Esophagus muscularis mucosa (tissue), 4 donors: Measurements from ENCODE around the gene FGFBP2. TPM values are rescaled to one million over a fixed set of nuclear protein-coding genes. Genes with fewer than 3 reads are reported as not detected.

Experiments used
- DNase-seq: peaks from one replicate; pipeline ENCODE4 v3.0.0-alpha.2; 2017; ENCODE audit errors: extremely low spot score
- H3K27ac ChIP-seq, 4 donors: fragments of 200-600 bp; sonication (generic); replicated peaks in 1 of 4; 1 replicate in 3 of 4; 2 replicates in 1 of 4; pipeline ENCODE4 v1.5.1; 2016 to 2019; ENCODE audit warnings: mild to moderate bottlenecking in 1 of 4
- H3K27me3 ChIP-seq, 4 donors: fragments of 200-600 bp; sonication (generic); one replicate each; pipeline versions ENCODE4 v1.5.1 to v1.6.0; 2016 to 2019
- H3K36me3 ChIP-seq, 4 donors: fragments of 200-600 bp; sonication (generic); one replicate each; pipeline ENCODE4 v1.5.1; 2016 to 2019
- H3K4me1 ChIP-seq, 4 donors: fragments of 200-600 bp; sonication (generic); one replicate each; pipeline ENCODE4 v1.5.1; 2016 to 2019
- H3K4me3 ChIP-seq, 4 donors: fragments of 200-600 bp; sonication (generic); 1 replicate in 2 of 4; 2 replicates in 2 of 4; pipeline ENCODE4 v1.5.1; 2016 to 2019; ENCODE audit warnings: mild to moderate bottlenecking in 4 of 4, moderate library complexity in 1 of 4
- H3K9me3 ChIP-seq, 4 donors: fragments of 200-600 bp; sonication (generic); 1 replicate in 3 of 4; 2 replicates in 1 of 4; pipeline ENCODE4 v1.5.1; 2016 to 2019
- CTCF ChIP-seq, 3 experiments: fragments of 200-600 bp in 2 of 3; fragments of 450-650 bp in 1 of 3; sonication (generic) in 2 of 3; IDR thresholded peaks; one replicate each; pipeline ENCODE4 v1.5.1; 2017 to 2019; ENCODE audit warnings: antibody characterized with exemption in 3 of 3, mild to moderate bottlenecking in 2 of 3, moderate library complexity in 1 of 3
- EP300 ChIP-seq: sonication (generic); formaldehyde crosslinking; IDR thresholded peaks from one replicate; pipeline ENCODE4 v1.6.1; 2017; ENCODE audit warnings: antibody characterized with exemption
- POLR2A ChIP-seq: fragments of 450-650 bp; IDR thresholded peaks from one replicate; pipeline ENCODE4 v1.6.1; 2017; ENCODE audit warnings: antibody characterized with exemption, moderate library complexity, mild to moderate bottlenecking, low read depth
- POLR2AphosphoS5 ChIP-seq, 2 donors: sonication (generic); formaldehyde crosslinking; IDR thresholded peaks; one replicate each; pipeline ENCODE4 v1.6.1; 2017; ENCODE audit warnings: antibody characterized with exemption in 2 of 2
- WGBS: methylation state at CpG from one replicate; pipeline ENCODE4 v1.1.5; 2018; 5-methylcytosine and 5-hydroxymethylcytosine counted together
- intact Hi-C: fragments of 100-400 bp; cut with DNase I; formaldehyde crosslinking; loops from one replicate; pipeline ENCODE4 v1.15.1; 2023
- total RNA-seq, 4 donors: library from RNA; depleted of rRNA; stranded (reverse); fragments of >200 nt; gene quantifications; one replicate each; pipeline versions ENCODE4 v1.1.0 to v1.2.1, GENCODE V29; 2016

The FGFBP2 gene
- total RNA-seq, 4 donors from 2014 or later, result 2.8 to 6.7 (median 6.0) TPM

- peaks cover 0 to 8% (median 3%) of the 10 kb centered on the region in 4 donors for H3K9me3 ChIP-seq
- H3K36me3 ChIP-seq, result no peaks in the 10 kb centered on the region
- intact Hi-C loops, result no loop called here
- H3K4me1 ChIP-seq, result no peaks in the 10 kb centered on the region
- H3K27me3 ChIP-seq, result no peaks in the 10 kb centered on the region
- no peak overlapping the region for H3K27ac ChIP-seq
- no peak for DNase-seq
- WGBS, result 89% methylated on average over 5 of the region's 5 CpGs
- no peak for TF ChIP-seq CTCF (IDR thresholded peaks at IDR 0.05)
- TF ChIP-seq EP300, result no peak
- TF ChIP-seq POLR2AphosphoS5 (IDR thresholded peaks at IDR 0.05), result no peak
- TF ChIP-seq POLR2A, result no peak
- no peak overlapping the region for H3K4me3 ChIP-seq
These were observed 2.4 kb upstream of the FGFBP2 start for GRCh38 chr4:15965325-15965724.

GRCh38 chr4:15964159-15964558 is 1.2 kb upstream of the FGFBP2 start:
- 82% methylated on average over 5 of the region's 5 CpGs for WGBS
- H3K36me3 ChIP-seq, result no peaks in the 10 kb centered on the region
- no peak overlapping the region for H3K27ac ChIP-seq
- no peaks in the 10 kb centered on the region for H3K4me1 ChIP-seq
- DNase-seq, result no peak
- H3K4me3 ChIP-seq, result no peak overlapping the region
- intact Hi-C loops, result loop anchor here (5.0 kb wide), 1 partner anchor 38 kb away; no protein-coding TSS in a partner anchor
- no peak for TF ChIP-seq POLR2AphosphoS5 (IDR thresholded peaks at IDR 0.05)
- no peak for TF ChIP-seq POLR2A
- no peak for TF ChIP-seq CTCF (IDR thresholded peaks at IDR 0.05)
- TF ChIP-seq EP300, result no peak
- peaks cover 0 to 8% (median 3%) of the 10 kb centered on the region in 4 donors for H3K9me3 ChIP-seq
- no peaks in the 10 kb centered on the region for H3K27me3 ChIP-seq

- no peak for DNase-seq
- no peaks in the 10 kb centered on the region for H3K4me1 ChIP-seq
- peaks cover 0 to 8% (median 3%) of the 10 kb centered on the region in 4 donors for H3K9me3 ChIP-seq
- no peaks in the 10 kb centered on the region for H3K36me3 ChIP-seq
- intact Hi-C loops, result loop anchor here (5.0 kb wide), 1 partner anchor 39 kb away; no protein-coding TSS in a partner anchor
- no peak for TF ChIP-seq POLR2A
- no peak for TF ChIP-seq EP300
- no peak for TF ChIP-seq POLR2AphosphoS5 (IDR thresholded peaks at IDR 0.05)
- TF ChIP-seq CTCF (IDR thresholded peaks at IDR 0.05), result no peak
- H3K27me3 ChIP-seq, result no peaks in the 10 kb centered on the region
- no peak overlapping the region for H3K4me3 ChIP-seq
- no peak overlapping the region for H3K27ac ChIP-seq
- WGBS, result 71% methylated on average over 4 of the region's 4 CpGs
These were observed 601 bp upstream of the FGFBP2 start for GRCh38 chr4:15963576-15963975.

- Histone ChIP-seq H3K27me3 (no peaks in the 10 kb centered on the region), H3K4me1 (no peaks in the 10 kb centered on the region), H3K4me3 (no peak overlapping the region), H3K27ac (no peak overlapping the region), H3K9me3 (peaks cover 0 to 8% (median 3%) of the 10 kb centered on the region in 4 donors), H3K36me3 (no peaks in the 10 kb centered on the region)
- intact Hi-C loops, result loop anchor here (5.0 kb wide), 1 partner anchor 40 kb away; no protein-coding TSS in a partner anchor
- 79% methylated on average over 16 of the region's 16 CpGs for WGBS
- no peak for DNase-seq
- no peak for TF ChIP-seq POLR2AphosphoS5 (IDR thresholded peaks at IDR 0.05)
- no peak for TF ChIP-seq POLR2A
- no peak for TF ChIP-seq EP300
- no peak for TF ChIP-seq CTCF (IDR thresholded peaks at IDR 0.05)
These were observed 1.0 kb downstream of the FGFBP2 start for GRCh38 chr4:15961781-15962510.

GRCh38 chr4:15958562-15958961 is 4.4 kb downstream of the FGFBP2 start:
- no peak overlapping the region for H3K4me3 ChIP-seq
- H3K4me1 ChIP-seq, result peaks cover 0 to 7% (median 3%) of the 10 kb centered on the region in 4 donors
- no peaks in the 10 kb centered on the region for H3K36me3 ChIP-seq
- no peak for DNase-seq
- WGBS, result 95% methylated on average over 2 of the region's 2 CpGs
- no peak overlapping the region for H3K27ac ChIP-seq
- TF ChIP-seq EP300, result no peak
- no peaks in the 10 kb centered on the region for H3K9me3 ChIP-seq
- no peaks in the 10 kb centered on the region for H3K27me3 ChIP-seq
- intact Hi-C loops, result no loop called here
